A549 (cell line): Measurements from ENCODE around the gene SWSAP1. TPM values are rescaled to one million over a fixed set of nuclear protein-coding genes. Genes with fewer than 3 reads are reported as not detected.
"Not testable (repeated sequence)": the region's sequence is repeated elsewhere in the genome, so short reads cannot be mapped to it uniquely, and the experiment has no call there.

Experiments used
- ATAC-seq, 2 experiments: fragments of 200-7000 bp in 1 of 2; fragments of >200 bp in 1 of 2; cut with Nextera tagmentation in 1 of 2; cut with Tn5 transposase in 1 of 2; 3 replicates each; pipeline versions ENCODE4 v1.8.0 to v1.9.1; 2018 to 2020; ENCODE audit warnings: mild to moderate bottlenecking in 1 of 2, moderate library complexity in 1 of 2
- CTCF ChIA-PET: fragments of 300-600 bp; sonication (Branson Sonifier 250); formaldehyde crosslinking; extraction: SDS; loops from one replicate; lab custom pipeline; 2021; ENCODE audit warnings: antibody characterized with exemption, inconsistent platforms; lab: Yijun Ruan, JAX
- POLR2A ChIA-PET: fragments of 350-600 bp; formaldehyde crosslinking; extraction: SDS; loops from one replicate; lab custom pipeline; 2021; ENCODE audit warnings: antibody characterized with exemption, inconsistent platforms; lab: Yijun Ruan, JAX
- DNase-seq, 2 experiments: peaks; one replicate each; pipeline versions ENCODE4 v3.0.0 to v3.0.0-alpha.2; 2011 to 2016; ENCODE audit warnings: low read depth in 1 of 2, low spot score in 1 of 2
- FAIRE-seq: peaks from 2 replicates; lab custom pipeline; 2011; peaks lifted over from hg19 to GRCh38; lab: Jason Lieb, UNC
- H3K27ac ChIP-seq, 2 experiments: fragments of >200 bp; sonication (Bioruptor Twin); formaldehyde crosslinking; 3 replicates each; pipeline ENCODE4 v1.5.1; 2016 to 2017
- H3K4me1 ChIP-seq: fragments of >200 bp; sonication (Bioruptor Twin); formaldehyde crosslinking; 3 replicates; pipeline ENCODE4 v1.6.1; 2016
- H3K4me2 ChIP-seq: fragments of >200 bp; sonication (Bioruptor Twin); formaldehyde crosslinking; 3 replicates; pipeline ENCODE4 v1.6.1; 2016
- H3K4me3 ChIP-seq: fragments of >200 bp; sonication (Bioruptor Twin); formaldehyde crosslinking; 3 replicates; pipeline ENCODE4 v1.5.1; 2016
- H3K9me3 ChIP-seq: fragments of >200 bp; sonication (Bioruptor Twin); formaldehyde crosslinking; 3 replicates; pipeline ENCODE4 v1.6.1; 2016
- ATOH8 ChIP-seq: fragments of 250-450 bp; sonication (Bioruptor Pico); IDR thresholded peaks from 2 replicates; pipeline ENCODE4 v1.5.0; 2020; ENCODE audit warnings: low read depth, mild to moderate bottlenecking, moderate library complexity
- CHD2 ChIP-seq: fragments of 150-350 bp; IDR thresholded peaks from 2 replicates; pipeline ENCODE4 v1.6.1; 2014; ENCODE audit warnings: low read length; ENCODE audit not compliant: partially characterized antibody
- CTCF ChIP-seq: fragments of >200 bp; sonication (Bioruptor Twin); formaldehyde crosslinking; IDR thresholded peaks from 3 replicates; pipeline ENCODE4 v1.5.1; 2016
- EHF ChIP-seq: fragments of 250-450 bp; sonication (Bioruptor Pico); IDR thresholded peaks from 2 replicates; pipeline ENCODE4 v1.5.0; 2020; ENCODE audit warnings: mild to moderate bottlenecking
- EHMT2 ChIP-seq: fragments of 200-600 bp; sonication (generic); IDR thresholded peaks from 2 replicates; pipeline ENCODE4 v1.6.1; 2016; ENCODE audit warnings: antibody characterized with exemption, low read depth, mild to moderate bottlenecking, moderate library complexity
- HEYL ChIP-seq: fragments of 250-450 bp; sonication (Bioruptor Pico); IDR thresholded peaks from 2 replicates; pipeline ENCODE4 v1.8.0; 2021; ENCODE audit warnings: mild to moderate bottlenecking, moderate library complexity
- JUNB ChIP-seq: fragments of >200 bp; sonication (Bioruptor Twin); formaldehyde crosslinking; IDR thresholded peaks from 2 replicates; pipeline ENCODE4 v1.6.1; 2016
- MAX ChIP-seq: IDR thresholded peaks from 2 replicates; pipeline ENCODE4 v1.6.1; 2012
- MAZ ChIP-seq: fragments of 150-350 bp; IDR thresholded peaks from 2 replicates; pipeline ENCODE4 v1.6.1; 2014; ENCODE audit warnings: antibody characterized with exemption, low read depth, low read length, borderline replicate concordance
- NPAS2 ChIP-seq: fragments of 250-450 bp; sonication (Bioruptor Pico); IDR thresholded peaks from 2 replicates; pipeline ENCODE4 v1.8.0; 2022; ENCODE audit warnings: mild to moderate bottlenecking, moderate library complexity, borderline replicate concordance
- NR3C1 ChIP-seq: fragments of >200 bp; sonication (Bioruptor Twin); formaldehyde crosslinking; IDR thresholded peaks from 3 replicates; pipeline ENCODE4 v1.6.1; 2017
- PHF8 ChIP-seq: fragments of 200-600 bp; sonication (generic); IDR thresholded peaks from 2 replicates; pipeline ENCODE4 v1.6.1; 2016; ENCODE audit warnings: low read depth, mild to moderate bottlenecking, antibody characterized with exemption, moderate library complexity, borderline replicate concordance
- RAD21 ChIP-seq, 2 experiments: fragments of >200 bp in 1 of 2; sonication (Bioruptor Twin) in 1 of 2; formaldehyde crosslinking in 1 of 2; IDR thresholded peaks in 1 of 2; conservative IDR thresholded peaks in 1 of 2; 2 replicates in 1 of 2; 3 replicates in 1 of 2; pipeline ENCODE4 v1.6.1; 2012 to 2018; ENCODE audit warnings: inconsistent platforms in 1 of 2
- RCOR1 ChIP-seq: fragments of 150-350 bp; IDR thresholded peaks from 2 replicates; pipeline ENCODE4 v1.6.1; 2014; ENCODE audit warnings: antibody characterized with exemption, low read length, low read depth
- REST ChIP-seq: fragments of 200-600 bp; sonication (generic); IDR thresholded peaks from 2 replicates; pipeline ENCODE4 v1.6.1; 2016; ENCODE audit warnings: antibody characterized with exemption, mild to moderate bottlenecking, moderate library complexity
- RFX5 ChIP-seq: fragments of 450-650 bp; IDR thresholded peaks from 2 replicates; pipeline ENCODE4 v1.7.1; 2014; ENCODE audit warnings: antibody characterized with exemption, mild to moderate bottlenecking, moderate library complexity
- SREBF2 ChIP-seq: fragments of 450-650 bp; IDR thresholded peaks from 2 replicates; pipeline ENCODE4 v1.6.1; 2014; ENCODE audit warnings: mild to moderate bottlenecking, moderate library complexity
- TP53 ChIP-seq: fragments of 250-450 bp; sonication (Bioruptor Pico); IDR thresholded peaks from 2 replicates; pipeline ENCODE4 v1.5.0; 2021; ENCODE audit warnings: mild to moderate bottlenecking, moderate library complexity
- ZFP36 ChIP-seq: fragments of 450-650 bp; IDR thresholded peaks from 2 replicates; pipeline ENCODE4 v1.6.1; 2014; ENCODE audit warnings: borderline replicate concordance; ENCODE audit not compliant: partially characterized antibody
- ZNF302 ChIP-seq: fragments of 250-450 bp; sonication (Bioruptor Pico); IDR thresholded peaks from 2 replicates; pipeline ENCODE4 v1.9.0; 2021; ENCODE audit warnings: inconsistent platforms, mild to moderate bottlenecking, moderate library complexity
- WGBS: methylation state at CpG from one replicate; pipeline ENCODE4 v1.1.6; 2017; ENCODE audit errors: missing lambda C conversion rate; 5-methylcytosine and 5-hydroxymethylcytosine counted together
- polyA plus RNA-seq, 4 experiments: library from polyadenylated mRNA; depleted of rRNA in 3 of 4; stranded (reverse); fragments of >200 nt; fragmentation: RNase III in 1 of 4; extraction: RNeasy Plus Mini Kit Qiagen cat#74134 plus additional on column Dnase treatment in 1 of 4; gene quantifications; 2 replicates in 3 of 4; 3 replicates in 1 of 4; pipeline ENCODE4 v1.2.3, GENCODE V29; 2011 to 2017

The SWSAP1 gene
- polyA plus RNA-seq, 2 of the 4 experiments (the other 2 are of a cell fraction) = 1.3 to 1.5 TPM

- DNase-seq = no peak
- ChIA-PET POLR2A (interaction anchor here (2.8 kb wide), 1 partner anchor 33 kb away, joined by 18 read pairs; no protein-coding TSS in a partner anchor), CTCF (interaction anchor here (1.0 to 1.7 kb wide), 5 partner anchors 16 to 184 kb away, joined by 3 to 4 read pairs (median 3); partner anchors contain the start of gene SWSAP1)
- Histone ChIP-seq H3K4me3 (no peak overlapping the region), H3K4me1 (peaks cover 28% of the 10 kb centered on the region), H3K4me2 (no peak overlapping the region), H3K9me3 (0 out of 3 replicates have a peak, but pooled peaks cover 7% of the 10 kb centered on the region), H3K27ac (peak overlapping the region in 1 of 2 experiments; percentile 84; a peak in 2 of 6 replicates)
- no peak for FAIRE-seq
- WGBS = 82% methylated on average over 6 of the region's 7 CpGs
- ATAC-seq = no peak
- TF ChIP-seq ZFP36 = no peak
- no peak for TF ChIP-seq HEYL
- TF ChIP-seq CTCF = no peak
- TF ChIP-seq RCOR1 = no peak
- no peak for TF ChIP-seq EHF (CRISPR knock-in tag)
- no peak for TF ChIP-seq ZNF302 (CRISPR knock-in tag)
- TF ChIP-seq JUNB = no peak
- TF ChIP-seq RAD21 (conservative IDR thresholded peaks at IDR 0.05 in 1 of 2, IDR thresholded peaks at IDR 0.05 in 1 of 2) = no peak
- TF ChIP-seq NPAS2 (CRISPR knock-in tag) = no peak
- TF ChIP-seq EHMT2 = no peak
Measured at GRCh38 chr19:11347546-11348039, 26.9 kb upstream of the SWSAP1 start.

- Histone ChIP-seq H3K27ac (no peak overlapping the region), H3K4me3 (no peak overlapping the region), H3K4me2 (no peak overlapping the region), H3K9me3 (0 out of 3 replicates have a peak, but pooled peaks cover 7% of the 10 kb centered on the region), H3K4me1 (peaks cover 16% of the 10 kb centered on the region)
- ChIA-PET CTCF (interaction anchor here (0.9 kb wide), 1 partner anchor 9 kb away, joined by 3 read pairs; the partner anchor contains the start of gene RAB3D), POLR2A (interaction anchor here (0.6 to 1.0 kb wide), 2 partner anchors 26 to 32 kb away, joined by 3 read pairs; no protein-coding TSS in a partner anchor)
- 82% methylated on average over 4 of the region's 4 CpGs for WGBS
- FAIRE-seq = no peak
- no peak for DNase-seq
- ATAC-seq = no peak
- TF ChIP-seq ZFP36 (no peak), SREBF2 (no peak), CHD2 (no peak), REST (no peak), NPAS2 (CRISPR knock-in tag) (no peak), RFX5 (no peak), ATOH8 (CRISPR knock-in tag) (no peak), RAD21 (conservative IDR thresholded peaks at IDR 0.05 in 1 of 2, IDR thresholded peaks at IDR 0.05 in 1 of 2) (no peak), NR3C1 (no peak), MAZ (no peak), EHMT2 (no peak), MAX (no peak), TP53 (CRISPR knock-in tag) (no peak), PHF8 (no peak)
Measured at GRCh38 chr19:11349171-11349570, 25.3 kb upstream of the SWSAP1 start.

GRCh38 chr19:11354102-11354501 is 20.4 kb upstream of the SWSAP1 start:
- DNase-seq, H3K4me2 ChIP-seq, H3K4me1 ChIP-seq, FAIRE-seq, ATAC-seq, H3K27ac ChIP-seq, H3K4me3 ChIP-seq, POLR2A ChIA-PET, H3K9me3 ChIP-seq: not testable (repeated sequence)
- CTCF ChIA-PET = interaction anchor here (1.2 to 1.4 kb wide), 2 partner anchors 10 to 60 kb away, joined by 3 read pairs; no protein-coding TSS in a partner anchor
- WGBS = 85% methylated on average over 4 of the region's 4 CpGs
